Stimulated activated CD8-positive, alpha-beta memory T cell treated with anti-CD3 and anti-CD28 coated beads, Interleukin-4, amount 100 ng/mL, for 1 hour (primary cell): ENCODE results near the gene CYBA.

ENCODE experiments used
- DNase-seq, 2 donors: peaks; one replicate each; pipeline ENCODE4 v3.0.0-alpha.2; 2020; ENCODE audit warnings: low read depth in 2 of 2, low spot score in 1 of 2

Gene CYBA

GRCh38 chr16:88662843-88663606, 12.2 kb upstream of the CYBA start, which contains the start of gene MVD:
MVD (minus strand) TSS chr16:88663091; CDS start chr16:88663080, 11 bp downstream.
- peak; percentile 75 to 91 for DNase-seq

DNA sequence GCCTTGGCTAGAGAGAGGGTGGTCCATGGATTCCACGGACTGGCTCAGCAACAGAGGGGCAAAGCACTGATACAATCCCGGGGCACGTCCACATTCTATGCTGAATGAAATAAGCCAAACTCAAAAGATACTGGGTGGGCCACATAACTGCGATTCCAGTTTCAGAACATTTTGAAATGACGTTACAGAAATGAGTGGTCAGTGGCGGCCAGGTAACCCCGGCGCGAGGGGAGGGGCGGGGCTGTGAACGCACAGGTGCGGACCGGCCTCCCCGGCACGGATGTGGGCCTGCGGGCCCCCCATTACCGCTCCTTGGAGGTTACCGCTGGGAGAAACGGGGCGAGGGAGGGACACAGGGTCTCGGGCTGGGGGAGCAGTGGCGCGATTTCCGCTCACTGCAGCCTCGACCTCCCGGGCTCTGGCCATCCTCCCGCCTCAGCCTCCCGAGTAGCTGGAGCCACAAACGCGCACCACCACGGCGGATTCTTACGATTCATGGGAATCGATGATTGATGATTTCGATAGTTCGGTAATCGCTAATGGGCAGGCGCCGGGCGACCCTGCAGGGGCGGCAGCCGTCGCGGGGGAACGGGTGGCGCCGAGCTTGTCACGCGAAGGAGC, 11.5 kb upstream of the CYBA start:
- DNase-seq, result no peak

GRCh38 chr16:88661468-88661867, 10.6 kb upstream of the CYBA start:
- DNase-seq, result no peak

- DNase-seq, result no peak
These were observed 8.3 kb upstream of the CYBA start for GRCh38 chr16:88659160-88659559.

GRCh38 chr16:88658714-88659113, 7.9 kb upstream of the CYBA start:
- no peak for DNase-seq

- no peak for DNase-seq
These were observed 6.5 kb upstream of the CYBA start for GRCh38 chr16:88657371-88657770.

DNA sequence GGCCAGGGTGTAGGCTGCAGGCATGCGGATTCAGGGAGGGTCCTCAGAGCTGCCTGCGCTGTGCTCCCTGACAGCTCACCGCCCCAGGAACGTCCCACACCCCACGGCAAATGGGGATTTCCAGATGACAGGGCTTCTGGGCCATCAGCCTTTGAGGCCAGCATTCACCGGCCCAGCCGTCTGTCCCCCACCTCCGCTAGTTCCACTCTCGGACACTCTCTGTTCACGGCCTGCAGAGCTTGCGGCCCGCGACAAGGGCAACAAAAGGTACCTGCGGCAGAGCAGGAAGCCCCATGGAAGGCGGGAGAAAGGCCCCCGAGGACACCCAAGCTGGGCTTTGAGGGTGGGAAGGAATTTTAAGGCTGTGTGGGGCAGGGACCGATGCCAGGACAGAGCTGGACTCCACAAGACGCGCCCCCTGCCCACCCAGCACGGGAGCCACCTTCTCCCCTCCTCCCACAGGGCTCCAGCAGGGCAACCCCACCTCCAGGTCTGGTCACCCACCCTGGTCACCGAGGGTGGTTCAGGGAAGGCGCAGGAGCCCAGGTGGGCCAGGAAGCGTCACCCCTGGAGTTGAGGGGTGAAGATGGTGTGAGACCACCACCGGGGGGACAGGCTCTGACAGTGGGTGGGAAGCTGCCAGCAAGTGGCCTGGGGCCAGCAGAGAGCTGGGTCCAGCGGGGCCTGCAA, 5.6 kb upstream of the CYBA start:
- DNase-seq, result no peak

DNA sequence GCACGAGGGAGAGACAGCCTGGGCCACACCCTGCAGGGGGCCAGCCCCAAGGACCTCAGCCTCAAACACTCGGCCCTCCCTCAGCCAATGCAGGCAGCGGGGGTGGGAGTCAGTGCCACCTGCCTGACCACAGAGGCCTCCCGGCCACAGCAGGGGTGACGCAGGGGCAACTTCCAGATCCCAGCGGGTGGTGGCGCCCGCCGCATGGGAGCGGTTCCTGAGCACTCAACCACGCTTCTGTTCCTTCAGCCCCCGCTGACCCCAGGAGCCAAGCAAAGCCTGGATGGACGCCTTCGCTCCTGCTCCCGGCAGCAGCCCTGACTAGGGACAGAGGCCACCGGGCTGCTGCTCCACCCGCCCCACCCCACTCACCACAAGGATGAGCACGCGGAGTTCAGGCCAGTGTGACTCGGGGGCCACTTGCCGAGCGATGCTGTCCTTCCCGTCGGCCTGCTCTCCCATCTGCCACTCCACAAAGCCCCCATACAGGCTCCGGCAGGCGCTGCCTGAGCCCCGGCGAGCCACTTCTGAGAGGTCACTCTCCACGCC, 5.0 kb upstream of the CYBA start:
- no peak for DNase-seq

DNA sequence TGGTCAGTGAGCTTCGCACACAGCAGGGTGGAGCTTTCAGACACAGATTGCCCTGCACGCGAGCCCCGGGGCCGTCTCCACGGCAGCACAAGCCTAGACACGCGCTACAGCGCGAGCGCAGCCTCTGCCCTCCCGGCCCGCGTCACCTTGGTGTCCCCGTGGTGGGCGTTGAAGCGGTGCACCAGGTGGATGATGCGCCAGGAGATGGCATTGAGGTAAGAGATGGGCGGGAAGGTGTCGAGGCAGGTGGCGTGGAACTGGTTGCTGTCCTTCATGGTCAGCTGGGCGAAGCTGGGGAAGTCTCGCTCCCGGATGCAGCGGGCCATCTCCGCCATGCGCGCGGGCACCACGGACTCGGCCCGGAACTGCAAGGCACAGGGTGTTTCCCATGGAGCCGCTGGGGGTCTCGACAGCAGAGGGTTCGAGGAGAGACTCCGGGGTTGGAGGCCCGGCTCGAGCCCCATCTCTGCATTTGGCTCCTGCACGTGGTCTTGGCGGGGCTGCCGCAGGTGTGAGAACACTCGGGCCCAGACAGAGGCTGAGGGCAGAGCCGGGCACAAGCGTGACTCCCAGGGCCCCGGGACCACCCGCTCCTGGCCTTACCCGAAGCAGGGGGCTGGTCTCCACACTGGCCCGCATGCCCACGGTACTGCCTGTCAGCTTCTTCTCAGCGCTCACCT, 4.3 kb upstream of the CYBA start:
- no peak for DNase-seq

DNA sequence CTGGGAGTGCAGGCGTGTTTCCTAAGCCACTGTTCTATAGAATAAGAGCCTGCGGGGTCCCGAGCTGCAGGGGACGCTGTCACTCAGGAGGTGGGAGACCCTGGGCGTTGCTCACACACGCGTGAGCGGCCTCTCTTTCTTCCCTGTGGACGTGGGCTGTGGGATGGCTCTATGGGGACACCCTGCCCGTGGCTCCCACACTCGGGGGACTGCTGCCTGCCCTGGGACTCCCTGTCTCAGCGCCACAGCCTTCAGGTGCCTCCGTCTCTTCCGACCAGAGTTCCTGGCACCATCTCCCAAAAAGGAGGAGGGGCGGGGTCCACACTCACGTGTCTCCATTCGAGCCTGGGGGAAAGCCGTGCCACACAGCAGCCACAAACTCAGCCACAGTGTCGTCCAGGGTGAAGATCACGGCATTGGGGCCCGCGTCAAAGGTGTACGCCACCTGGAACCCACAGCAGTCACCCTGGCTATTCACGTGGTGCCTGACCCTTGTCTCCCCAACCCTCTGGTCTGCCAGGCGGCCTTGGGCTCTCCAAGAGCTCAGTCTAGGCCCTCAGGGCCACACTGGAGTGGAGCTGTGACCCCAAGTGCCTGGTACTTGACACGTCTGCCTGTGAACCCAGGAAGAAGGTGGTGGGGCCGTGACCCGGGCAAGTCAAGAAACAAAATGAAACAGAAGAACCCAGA, 3.7 kb upstream of the CYBA start:
- no peak for DNase-seq

- DNase-seq, result no peak
These were observed 2.9 kb upstream of the CYBA start for GRCh38 chr16:88653596-88654362.

- DNase-seq, result no peak
These were observed 2.2 kb upstream of the CYBA start for GRCh38 chr16:88653101-88653500.

- no peak for DNase-seq
These were observed 1.9 kb upstream of the CYBA start for GRCh38 chr16:88652762-88653063.

- DNase-seq, result no peak
These were observed 1.3 kb upstream of the CYBA start for GRCh38 chr16:88651989-88652761.

DNA sequence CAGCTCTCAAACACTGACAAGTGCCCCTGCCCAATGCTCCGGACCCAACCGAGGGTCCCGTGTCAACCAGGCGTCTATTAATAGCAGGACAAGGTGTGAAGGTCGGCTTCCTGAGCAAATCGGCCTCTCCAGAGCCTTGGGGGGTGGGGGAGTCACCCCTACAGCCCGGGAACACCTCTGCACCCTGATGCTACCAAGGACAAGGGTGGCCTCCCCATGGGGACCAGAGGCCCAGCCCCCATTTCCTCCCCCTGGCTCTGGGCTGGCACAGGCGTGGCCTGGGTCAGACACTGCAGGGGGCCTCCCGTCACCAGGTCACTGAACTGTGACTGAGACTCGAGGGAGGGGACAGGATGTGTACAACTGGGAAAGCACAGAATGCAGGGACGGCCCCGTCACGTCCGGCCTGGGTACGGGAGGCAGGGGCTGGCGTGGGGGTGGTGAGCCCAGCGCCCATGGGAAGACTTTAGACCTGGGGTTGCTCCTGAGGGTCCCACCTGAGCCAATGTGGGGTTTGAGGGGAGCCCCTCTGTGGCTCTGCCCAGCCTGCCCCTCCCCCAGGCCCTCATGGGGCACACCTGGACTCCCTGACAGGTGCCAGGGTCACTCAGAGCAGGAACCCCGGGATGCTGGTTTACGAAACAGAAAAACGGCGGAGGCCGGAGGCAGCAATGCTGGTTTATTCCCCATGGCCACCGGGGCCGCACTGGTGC, 579 bp upstream of the CYBA start:
- peak; percentile 24 to 50 for DNase-seq

DNA sequence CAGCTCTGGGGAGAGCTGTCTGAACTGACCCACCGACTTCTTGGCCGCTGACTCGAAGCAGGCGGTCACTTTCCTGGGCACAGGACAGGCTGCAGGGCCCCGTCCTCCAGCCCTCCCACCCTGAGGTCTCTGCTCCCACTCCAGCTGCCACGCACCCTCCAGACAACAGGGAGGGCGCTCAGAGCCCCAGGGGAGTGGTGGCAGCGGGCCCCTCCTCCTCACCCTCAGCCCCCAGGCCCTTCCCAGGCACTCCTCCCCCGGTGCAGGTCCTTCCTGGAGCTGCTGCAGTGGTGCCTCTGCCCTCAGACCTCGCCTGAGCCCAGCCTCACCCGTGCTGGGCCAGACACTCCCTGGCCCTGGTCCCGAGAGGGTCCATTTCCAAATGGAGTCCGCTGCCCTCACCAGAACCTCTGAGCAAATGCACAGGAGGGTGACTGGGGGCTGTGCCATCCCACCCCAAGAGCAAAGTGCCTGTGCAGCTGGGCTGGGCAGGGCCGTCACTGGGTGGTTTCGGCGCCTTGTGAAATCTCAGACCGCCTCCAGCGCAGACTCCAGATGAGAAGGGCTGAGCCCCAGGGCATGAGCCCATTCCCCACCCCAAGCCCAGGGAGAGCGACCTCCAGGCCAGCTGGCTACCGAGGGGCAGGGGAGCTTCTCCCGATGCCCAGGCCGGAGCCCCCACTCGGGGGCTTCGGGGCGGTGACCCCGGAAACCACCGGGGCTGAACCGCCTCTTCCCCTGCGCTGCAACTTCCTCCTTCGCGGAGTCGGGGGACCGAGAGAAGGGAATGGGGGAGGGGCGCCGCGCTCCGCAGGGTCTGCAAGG, 717 bp downstream of the CYBA start:
- no peak for DNase-seq

- no peak for DNase-seq
These were observed 1.5 kb downstream of the CYBA start for GRCh38 chr16:88649195-88649923.
